Right kidney (tissue), 1 donor: ENCODE results near the gene GSN.

Experiments
- DNase-seq: peaks from one replicate; pipeline ENCODE4 v3.0.0-alpha.2; 2016

The GSN gene

DNA sequence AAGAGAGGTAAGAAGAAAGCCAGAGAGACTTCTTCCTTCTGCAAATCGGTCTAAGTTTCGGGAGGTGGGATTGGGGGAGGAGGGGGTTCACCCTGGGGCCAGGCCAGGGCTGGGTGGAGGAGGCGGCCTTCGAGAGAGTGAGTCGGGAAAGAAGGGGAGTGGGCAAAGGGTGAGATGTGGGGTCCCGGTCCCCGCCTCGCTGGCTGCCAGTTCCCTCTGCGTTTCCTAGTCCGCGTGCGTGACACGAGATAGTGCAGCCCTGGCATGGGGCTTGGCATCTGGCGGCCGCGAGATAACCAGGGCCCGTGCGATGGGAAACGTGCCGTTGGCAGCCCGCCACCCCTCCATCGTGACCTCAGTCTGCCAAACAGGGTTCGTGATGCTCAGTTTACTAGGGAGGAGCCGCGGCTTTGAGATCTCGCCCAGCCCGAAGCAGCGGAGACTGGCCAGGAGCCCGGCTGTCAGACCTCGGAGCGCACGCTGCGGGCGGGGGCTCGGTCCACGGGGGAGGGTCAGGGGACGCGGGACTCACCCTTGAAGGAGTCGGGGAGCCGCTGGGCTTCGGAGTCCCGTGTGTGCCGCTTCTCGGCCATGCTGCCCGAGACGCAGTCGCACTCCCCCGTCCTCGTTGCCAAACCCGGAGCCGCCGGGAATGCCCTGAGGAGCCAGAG is 101.8 kb downstream of the GSN start, which contains the start of gene STOM:
TSS of gene STOM (minus strand) at position 656 of the 671 bp plus-strand sequence. CDS start at position 593, 63 bp downstream.
- no peak for DNase-seq

DNA sequence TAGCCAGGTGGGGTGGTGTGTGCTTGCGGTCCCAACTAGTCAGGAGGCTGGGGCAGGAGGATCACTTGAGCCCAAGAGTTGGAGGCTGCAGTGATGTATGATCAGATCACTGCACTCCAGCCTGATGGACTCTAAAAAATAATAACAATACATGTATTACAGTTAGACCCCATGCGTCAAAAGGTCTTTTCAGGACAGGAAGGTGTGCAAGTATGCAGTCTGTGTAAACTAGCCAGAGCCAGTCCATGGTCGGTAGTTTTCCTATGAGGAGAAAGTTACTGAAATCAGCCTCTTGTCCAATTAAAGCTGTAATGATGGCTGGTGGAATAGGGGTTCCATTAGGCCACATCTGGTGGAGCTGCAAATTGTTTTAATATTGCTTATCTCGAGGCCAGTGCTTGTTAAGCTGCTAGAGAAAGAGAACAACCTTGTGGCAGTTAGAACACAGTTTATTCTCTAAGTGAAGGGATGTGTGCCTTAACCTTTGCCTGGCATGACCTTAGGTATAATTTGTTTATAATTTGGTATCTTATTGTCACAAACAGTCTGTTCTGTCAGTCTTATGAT is 103.6 kb downstream of the GSN start:
- DNase-seq: no peak

DNA sequence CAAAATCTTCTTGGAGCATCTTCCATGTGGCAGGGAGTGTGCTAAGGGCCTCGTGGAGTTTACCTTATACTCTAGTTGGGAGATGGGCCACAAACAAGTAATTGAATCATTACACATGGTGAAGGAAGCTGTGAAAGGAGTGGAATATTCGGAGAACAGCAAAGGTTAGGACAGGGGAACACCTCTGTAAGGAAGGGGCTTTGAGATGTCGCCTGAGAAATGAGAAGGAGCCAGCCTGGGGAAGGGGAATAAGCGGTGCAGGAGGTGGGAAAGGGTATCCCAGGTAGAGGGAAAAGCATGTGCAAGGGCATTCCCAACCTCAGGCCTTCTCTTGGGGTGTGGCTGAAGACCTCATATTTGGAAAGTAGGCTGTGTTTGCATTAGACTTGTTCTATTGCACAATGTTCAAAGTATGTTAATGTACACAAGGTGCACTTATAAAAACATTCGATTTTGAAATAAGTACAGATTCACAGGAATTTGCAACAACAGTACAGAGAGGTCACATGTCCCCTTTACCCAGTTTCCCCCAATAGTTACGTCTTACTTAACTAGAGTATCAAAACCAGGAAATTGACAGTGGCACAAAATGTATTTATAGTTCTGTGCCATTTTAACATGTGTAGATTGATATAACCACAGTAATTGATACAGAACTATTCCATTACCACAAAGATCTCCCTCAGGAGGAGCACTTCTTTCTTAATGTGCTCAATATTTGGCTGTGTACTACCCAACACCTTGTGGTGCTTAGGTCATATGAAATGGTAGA is 104.5 kb downstream of the GSN start:
- no peak for DNase-seq

DNA sequence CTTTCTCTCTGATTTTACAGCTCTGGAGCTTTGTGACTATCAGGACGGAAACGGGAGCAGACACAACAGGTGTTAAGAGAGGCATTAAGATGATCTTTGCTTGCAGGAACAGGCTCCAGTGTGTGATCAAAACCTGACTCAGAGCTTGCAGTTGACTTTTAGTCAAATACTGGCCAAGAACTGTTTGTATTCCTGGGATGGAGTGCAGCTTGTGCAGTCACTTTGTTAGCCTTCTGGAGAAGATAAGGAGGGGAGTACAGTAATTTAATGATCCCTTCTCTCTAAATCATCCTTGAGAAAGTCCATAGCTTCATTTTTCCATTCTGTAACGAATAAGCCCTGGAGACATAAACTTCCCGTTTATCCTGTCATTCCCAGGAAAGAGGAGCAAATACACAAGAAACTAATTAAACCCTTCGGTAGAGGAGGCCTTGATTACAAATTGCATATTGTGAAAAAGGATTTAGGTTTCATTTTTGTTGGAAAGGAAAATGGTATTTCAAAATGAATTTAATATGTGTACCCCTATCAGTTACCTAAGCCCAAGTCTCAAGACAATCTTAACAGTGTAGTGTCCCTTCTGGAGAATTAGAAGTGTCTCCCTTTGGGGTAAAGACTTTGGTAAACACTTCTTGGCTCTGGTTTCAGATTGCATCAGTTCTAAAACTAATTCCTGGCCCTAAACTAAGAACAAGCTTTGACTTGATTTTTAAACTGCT is 105.2 kb downstream of the GSN start:
- no peak for DNase-seq

DNA sequence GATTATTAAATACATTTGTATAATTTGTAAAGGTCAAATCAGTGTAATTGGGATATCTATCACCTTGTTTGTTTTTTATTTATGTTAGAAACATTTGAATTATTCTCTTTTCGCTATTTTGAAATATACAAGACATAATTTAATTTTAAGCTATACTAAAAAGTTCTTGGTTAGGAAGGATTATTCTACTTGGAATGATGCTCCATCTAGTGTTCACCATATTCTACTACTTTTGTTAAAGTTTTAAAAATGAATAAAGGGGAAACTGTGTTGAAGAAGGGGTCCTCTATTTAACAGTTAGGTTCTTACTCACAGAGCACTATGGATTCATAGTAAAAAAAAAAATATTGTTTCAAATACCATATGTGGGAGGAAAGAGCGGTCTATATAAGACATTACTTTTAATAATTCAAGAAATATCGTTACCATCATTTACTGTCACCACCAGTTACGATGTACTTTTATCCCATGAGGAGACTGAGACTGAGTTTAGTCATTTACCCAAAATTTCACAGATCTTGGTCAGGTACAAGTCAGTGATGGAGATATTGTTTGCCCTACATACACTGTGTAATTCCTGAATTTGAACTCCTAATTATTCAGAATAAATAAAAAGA is 108.4 kb downstream of the GSN start:
- no peak for DNase-seq

DNA sequence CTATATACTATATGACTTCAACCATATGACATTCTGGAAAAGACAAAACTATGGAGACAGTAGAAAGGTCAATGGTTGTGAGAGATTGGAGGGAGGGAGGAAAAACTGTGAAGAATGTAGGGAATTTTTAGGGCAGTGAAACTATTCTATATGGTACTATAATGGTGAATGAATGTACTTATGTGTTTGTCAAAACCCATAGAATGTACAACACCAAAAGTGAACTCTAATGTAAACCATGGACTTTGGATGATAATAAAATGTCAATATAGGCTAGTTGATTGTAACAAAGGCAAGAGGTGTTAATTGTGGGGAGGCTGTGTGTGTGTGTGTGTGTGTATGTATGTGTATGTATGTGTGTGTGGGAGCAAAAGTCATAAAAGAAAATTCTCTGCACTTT is 112.9 kb downstream of the GSN start:
- no peak for DNase-seq
